GM19328 (cell line): ENCODE data around the gene MPRIP.

Experiments
- ATAC-seq: cut with Tn5 transposase; IDR thresholded peaks from one replicate; pipeline ENCODE4 v1.9.1; 2021; ENCODE audit warnings: mild to moderate bottlenecking, moderate library complexity; ENCODE audit not compliant: unreplicated experiment

MPRIP gene

DNA sequence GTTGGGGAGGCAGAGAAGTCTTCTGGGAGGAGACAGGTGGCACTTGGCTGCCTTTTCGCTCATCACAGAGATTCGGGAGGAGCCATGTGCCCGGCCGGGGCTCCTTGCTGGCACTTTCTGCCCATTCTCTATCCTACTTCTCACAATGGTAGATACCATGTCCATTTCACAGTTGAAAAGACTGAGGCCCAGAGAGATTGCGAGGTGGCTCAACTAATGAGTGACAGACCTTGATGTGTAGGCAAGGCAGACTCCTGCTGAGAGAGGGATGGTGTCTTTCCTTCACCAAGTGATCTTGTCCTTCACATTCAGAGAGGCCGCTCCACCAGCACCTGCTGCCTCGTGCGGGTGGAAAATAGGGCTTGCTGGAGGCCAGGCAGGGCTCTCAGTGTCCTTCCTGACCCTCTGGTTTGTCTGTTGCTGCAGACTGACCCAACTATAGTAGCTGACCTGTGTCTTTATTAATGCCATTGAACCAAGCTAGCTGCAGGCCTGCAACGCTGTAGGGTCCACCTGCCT, 42.1 kb downstream of the MPRIP start:
- no peak for ATAC-seq

GRCh38 chr17:17084941-17085340, 42.7 kb downstream of the MPRIP start:
- ATAC-seq: no peak

DNA sequence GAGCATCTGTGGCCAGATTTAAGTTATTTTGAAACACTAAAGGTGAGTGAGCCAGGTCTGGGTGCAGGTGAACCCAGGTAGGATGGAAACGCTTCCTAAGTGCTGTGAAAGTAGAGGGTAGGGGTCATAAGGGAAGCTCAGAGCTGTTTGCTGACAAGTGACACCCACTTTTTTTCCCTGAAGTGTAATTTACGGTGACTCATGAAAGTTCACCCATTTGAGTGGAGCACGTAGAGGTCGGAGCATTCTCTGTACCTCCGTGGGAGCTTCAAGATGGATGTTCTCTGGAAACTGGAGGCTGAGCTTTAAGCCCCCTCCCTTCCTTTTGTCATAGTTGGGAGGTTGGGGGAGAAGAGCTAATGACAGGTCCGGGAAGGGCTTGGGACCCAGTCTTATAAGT, 44.3 kb downstream of the MPRIP start:
- ATAC-seq: no peak

GRCh38 chr17:17087424-17088015, 45.3 kb downstream of the MPRIP start:
- ATAC-seq: no peak

DNA sequence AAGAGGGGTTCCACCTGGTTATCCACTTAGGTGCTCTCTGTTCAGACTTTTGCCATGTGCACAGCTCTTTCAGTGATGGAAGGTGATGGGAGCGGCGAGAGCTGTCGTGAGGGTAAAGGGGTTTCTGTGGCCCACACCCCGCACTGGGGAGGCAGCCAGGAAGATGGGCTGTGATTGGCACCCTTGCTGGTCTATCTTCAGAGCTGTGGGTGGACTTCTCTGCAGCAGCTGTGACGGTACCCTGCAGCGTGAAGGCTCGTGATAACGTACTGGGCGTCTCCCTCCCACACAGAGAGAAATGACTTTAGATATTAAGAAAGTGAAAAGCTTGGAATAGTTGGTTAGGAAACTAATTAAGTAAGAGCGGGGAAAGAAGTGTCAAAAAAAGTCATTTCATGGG, 45.8 kb downstream of the MPRIP start:
- no peak for ATAC-seq

- ATAC-seq: no peak
These were observed 46.6 kb downstream of the MPRIP start for GRCh38 chr17:17088541-17089525.

DNA sequence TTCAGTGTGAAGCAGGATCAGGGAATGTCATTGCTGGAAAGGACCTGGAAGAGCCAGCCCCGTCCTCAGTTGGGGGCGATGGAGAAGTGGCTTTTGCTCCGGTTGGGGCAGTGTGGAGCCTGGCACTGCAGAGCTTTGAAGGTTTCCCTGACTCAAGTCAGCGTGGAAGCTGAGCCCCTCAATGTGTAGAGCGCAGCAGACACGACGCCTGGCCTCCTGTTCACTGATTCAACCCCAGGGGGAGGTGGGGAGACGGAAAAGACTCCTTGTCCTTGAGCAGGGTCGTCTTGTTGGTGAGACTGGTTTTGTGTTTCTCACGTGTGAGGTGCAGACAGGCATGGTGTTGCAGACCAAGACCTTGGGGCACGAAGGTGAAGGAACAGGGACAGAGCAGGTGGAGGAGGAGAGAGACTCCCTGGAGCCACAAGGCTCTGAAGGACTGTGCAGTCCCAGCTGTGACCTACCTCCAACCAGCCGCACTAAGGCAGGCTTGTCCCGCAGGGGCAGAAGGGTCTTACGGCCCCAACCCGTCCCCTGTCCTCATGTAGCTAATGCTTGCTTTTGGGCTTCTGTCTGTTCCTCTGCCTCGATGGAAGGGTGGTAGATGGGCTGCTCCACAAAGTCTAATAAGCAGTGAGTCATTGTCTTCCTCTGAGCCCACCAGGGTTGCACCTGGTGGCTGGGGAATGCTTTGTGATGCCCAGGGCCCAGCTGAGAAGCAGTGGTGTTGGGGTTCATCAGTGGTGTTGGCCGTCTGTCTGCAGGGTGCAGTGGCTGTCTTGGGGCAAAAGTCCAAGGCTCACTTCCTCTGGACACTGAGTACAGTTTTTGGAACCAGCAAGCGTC, 47.8 kb downstream of the MPRIP start:
- no peak for ATAC-seq

GRCh38 chr17:17090642-17091103, 48.4 kb downstream of the MPRIP start:
- ATAC-seq: no peak

- no peak for ATAC-seq
These were observed 49.0 kb downstream of the MPRIP start for GRCh38 chr17:17091276-17091675.

DNA sequence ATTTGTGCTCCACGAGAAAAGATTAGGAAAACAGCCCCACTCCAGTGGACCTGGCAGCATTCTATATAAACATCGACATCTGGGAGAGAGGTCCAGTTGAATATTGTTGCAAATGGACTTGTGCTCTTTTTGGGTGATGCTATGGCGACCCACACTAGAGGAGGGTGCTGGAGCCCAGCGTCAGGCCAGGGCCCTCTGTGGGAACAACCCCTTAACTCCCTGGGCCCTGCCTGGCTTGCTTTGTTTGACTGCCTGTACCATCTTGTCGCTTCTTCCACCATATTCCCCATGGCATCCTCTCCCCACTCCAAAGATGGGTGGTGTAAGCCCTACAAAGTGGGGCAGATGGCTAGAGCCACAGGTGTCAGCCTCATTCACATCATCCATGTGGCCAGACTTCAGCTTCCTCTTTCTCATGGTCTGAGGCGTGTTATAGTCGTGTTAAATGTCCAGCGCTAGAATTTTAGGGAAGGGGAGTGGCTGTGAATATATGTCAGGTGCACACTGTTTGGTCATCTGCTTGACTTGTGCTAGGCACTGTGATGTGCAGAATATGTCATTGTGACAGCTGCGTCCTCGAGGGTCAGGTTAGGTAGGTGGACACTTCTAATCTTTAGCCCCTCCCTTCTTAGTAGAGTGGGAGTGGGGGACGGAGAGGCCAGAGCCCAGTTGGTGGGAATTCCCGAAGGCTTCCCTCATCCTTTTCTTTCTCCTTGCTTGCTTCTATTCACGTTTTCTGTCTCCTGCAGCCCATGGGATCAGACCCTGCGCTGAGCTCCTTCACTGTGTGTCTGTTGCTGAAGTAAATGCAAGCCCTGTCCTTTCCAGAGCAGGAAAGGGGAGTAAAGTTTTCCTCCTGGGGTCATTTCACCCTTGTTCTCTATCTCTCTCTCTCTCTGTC, 49.8 kb downstream of the MPRIP start:
- no peak for ATAC-seq

DNA sequence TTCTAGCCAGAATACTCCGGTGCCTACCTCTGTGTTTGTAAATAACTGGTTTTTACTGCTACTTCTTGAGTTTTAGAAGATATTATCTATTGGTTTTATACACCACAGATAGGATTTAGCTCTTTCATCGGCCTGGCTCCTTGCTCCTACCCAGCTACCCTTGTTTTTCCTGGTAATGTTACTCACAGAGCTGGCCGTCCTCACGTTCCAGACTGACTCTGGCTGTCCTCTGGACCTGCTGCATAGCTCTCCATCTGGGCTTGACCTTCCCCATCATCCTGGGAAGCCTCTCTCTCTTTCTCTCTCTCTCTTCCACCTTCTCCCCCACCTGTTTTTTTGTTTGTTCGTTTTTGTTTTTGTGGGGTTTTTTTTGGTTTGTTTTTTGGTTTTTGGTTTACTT, 51.5 kb downstream of the MPRIP start:
- ATAC-seq: no peak

DNA sequence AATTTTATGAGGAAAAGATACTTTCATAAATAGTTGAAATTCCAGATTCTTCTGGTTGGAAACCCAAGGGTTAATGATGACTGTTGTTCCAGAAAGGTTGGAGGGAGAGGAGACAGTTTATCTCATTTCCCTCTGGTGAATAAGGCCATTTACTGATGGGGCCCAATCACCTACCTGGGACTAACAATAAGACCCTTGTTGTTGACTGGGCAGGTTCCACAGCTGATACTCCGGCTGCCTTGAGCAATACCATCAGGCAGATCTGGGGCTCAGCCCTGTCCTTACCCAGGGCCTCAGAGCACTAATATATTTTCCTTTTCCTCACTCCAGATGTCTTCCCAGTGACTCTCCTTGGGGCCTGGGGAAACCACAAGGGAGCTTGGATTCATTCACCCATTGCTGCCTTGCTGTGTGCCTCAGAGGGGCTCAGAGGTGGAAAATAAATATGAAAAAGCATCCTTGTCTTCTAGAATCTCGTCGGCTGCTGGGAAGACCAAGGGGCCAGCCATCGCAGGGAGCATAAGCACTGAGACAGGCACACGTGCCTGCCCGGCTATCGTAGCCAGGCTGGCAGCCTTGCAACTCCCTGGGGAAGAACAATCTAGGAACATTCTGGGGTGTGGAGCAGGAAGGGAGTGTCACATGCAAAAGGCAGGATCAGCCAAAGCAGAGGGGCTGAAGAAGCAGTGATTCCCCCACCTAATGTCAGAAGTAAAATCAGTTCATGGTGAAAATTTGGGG, 54.4 kb downstream of the MPRIP start:
- no peak for ATAC-seq

GRCh38 chr17:17097763-17098345, 55.6 kb downstream of the MPRIP start:
- ATAC-seq: no peak

- ATAC-seq: no peak
These were observed 56.4 kb downstream of the MPRIP start for GRCh38 chr17:17098551-17099179.

GRCh38 chr17:17102176-17102575, 59.9 kb downstream of the MPRIP start:
- no peak for ATAC-seq

DNA sequence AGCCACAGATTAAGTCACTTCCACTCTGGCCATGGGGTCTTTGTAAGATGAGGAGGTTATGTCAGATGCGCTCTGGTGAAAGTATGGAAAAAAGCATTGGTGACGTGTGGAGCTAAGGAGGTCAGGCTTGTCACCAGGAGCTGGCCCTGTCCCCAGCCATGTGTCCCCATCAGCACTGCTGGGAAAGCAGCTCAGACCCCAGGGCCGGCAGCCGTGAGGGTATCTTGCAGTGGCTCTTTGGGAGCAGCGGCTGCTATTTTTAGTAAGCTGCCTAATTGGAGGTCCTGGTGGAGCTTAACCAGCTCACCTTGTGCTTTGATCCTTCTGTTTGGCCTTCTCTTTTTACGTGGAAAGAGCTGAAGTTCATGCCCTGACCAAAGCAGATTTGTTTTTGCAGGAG, 60.9 kb downstream of the MPRIP start:
- ATAC-seq: no peak

- ATAC-seq: no peak
These were observed 61.8 kb downstream of the MPRIP start for GRCh38 chr17:17104036-17104435.

GRCh38 chr17:17104494-17104893, 62.2 kb downstream of the MPRIP start:
- ATAC-seq: no peak

DNA sequence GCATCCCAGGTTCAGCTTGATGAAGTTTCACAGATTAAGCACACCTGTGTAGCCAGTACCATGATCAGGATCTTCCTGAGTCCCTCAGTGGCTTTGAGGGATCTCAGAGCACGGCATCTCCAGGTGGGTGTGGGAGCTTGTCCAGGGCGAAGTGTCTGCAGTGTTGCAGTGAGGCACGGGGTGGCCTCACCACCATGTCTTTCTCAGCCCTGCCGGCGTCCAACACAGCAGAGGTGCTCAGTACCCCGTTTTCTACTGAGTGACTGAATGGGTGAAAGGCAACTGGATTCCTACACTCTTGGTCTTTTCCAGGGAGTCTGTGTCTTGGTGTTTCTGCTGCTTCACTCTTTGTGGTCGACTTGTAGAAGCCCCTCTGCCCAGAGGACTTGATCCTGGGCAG, 63.7 kb downstream of the MPRIP start:
- no peak for ATAC-seq
